GM18858 (cell line): ENCODE results near the gene STAG1.
"Not testable (repeated sequence)": the region's sequence is repeated elsewhere in the genome, so short reads cannot be mapped to it uniquely, and the experiment has no call there.

Source experiments
- ATAC-seq: cut with Tn5 transposase; IDR thresholded peaks from one replicate; pipeline ENCODE4 v1.9.1; 2021; ENCODE audit not compliant: unreplicated experiment

The STAG1 gene

GRCh38 chr3:136749091-136749490 is 3.1 kb downstream of the STAG1 start:
- no peak for ATAC-seq

DNA sequence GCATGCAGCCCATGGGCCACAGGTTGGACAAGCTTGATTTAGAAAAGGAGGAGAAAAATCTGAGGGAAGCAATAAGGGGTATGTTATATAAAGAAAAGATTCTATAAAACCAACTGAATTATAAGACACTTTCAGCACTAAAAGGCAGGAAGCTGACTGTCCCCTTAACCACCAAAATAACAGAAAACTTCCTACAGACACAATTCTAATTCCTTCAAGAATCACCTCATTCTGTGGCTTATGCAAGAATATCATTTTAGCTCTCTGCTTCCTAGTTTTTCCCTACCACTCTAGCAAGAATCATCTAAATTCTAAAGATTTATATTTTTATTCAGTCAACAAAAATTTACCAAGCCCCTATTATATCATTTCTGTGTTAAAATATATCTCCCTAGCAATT is 6.3 kb downstream of the STAG1 start:
- no peak for ATAC-seq

- ATAC-seq = no peak
These were observed 11.1 kb downstream of the STAG1 start for GRCh38 chr3:136741063-136741462.

GRCh38 chr3:136740351-136740958 is 11.7 kb downstream of the STAG1 start:
- no peak for ATAC-seq

- not testable (repeated sequence) for ATAC-seq
These were observed 15.2 kb downstream of the STAG1 start for GRCh38 chr3:136736950-136737349.

DNA sequence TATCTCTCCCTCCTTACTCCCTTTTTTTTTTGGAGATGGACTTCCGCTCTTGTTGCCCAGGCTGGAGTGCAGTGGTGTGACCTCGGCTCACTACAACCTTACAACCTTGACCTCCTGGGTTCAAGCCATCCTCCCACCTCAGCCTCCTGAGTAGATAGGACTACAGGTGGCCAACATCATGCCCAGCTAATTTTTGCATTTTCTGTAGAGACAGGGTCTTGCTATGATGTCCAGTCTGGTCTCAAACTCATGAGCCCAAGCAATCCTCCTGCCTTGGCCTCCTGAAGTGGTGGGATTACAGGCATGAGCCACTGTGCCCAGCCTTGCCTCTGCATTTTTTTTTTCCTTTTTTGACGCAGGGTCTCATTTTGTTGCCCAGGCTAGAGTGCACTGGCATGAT is 17.1 kb downstream of the STAG1 start:
- ATAC-seq = no peak

DNA sequence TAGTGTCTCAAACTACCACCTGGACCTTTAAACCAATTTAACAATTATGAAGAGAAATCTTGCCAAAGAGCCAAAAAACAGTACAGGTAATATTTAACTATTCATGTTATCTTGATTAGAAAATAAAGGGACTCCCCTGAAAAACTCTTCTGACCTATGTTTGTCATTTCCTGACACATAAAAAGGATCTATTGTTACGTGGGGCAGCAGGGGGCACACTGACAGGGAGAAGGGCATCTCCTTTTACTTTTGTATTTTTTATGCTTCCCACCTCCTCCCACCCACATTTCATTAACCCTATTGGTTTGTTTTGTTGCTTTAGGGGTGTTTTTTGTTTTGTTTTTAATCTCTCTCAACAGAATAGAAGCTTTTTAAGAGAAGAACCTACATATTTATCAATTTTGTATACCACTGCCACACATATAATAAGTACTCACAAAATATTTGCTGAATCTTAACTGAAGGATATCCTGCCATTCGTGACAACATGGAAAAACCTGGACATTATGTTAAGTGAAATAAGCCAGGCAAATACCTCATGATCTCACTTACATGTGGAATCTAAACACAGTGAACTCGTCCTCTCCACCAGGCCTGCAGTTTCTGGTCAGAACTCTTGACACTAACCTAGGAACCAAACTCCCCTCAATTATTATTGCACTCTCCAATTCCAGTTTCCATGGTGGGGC is 17.7 kb downstream of the STAG1 start:
- no peak for ATAC-seq

GRCh38 chr3:136733317-136733833 is 18.8 kb downstream of the STAG1 start:
- ATAC-seq = no peak

DNA sequence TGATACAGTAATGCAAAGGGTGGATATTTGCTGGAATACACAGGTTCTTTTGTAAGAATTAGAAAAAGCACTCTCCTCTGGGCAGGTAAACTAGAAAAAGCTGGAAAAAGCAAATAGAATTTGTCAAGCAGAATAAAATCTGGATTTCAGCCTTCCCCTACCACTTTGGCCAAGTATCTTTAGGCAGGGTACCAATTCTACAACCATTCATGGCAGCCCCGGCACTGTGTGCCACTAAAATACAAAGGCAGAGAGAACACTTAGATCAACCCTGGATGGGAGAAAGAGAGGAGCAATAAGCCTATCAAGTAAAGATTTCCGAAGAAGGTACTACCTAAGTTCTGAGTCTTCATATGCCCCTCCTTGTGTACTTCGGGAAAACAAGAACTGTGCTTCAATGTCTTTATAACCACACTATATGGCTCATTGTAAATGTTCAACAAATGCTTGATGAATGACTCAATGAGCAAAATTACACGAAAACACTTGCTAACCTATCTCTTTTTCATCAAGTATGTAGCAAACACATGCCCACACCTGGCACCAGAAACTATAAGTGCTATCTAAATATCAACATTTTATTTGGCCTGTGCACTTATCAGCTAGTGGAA is 20.8 kb downstream of the STAG1 start:
- ATAC-seq = no peak

GRCh38 chr3:136730595-136731273 is 21.4 kb downstream of the STAG1 start:
- peak; percentile 55 for ATAC-seq

DNA sequence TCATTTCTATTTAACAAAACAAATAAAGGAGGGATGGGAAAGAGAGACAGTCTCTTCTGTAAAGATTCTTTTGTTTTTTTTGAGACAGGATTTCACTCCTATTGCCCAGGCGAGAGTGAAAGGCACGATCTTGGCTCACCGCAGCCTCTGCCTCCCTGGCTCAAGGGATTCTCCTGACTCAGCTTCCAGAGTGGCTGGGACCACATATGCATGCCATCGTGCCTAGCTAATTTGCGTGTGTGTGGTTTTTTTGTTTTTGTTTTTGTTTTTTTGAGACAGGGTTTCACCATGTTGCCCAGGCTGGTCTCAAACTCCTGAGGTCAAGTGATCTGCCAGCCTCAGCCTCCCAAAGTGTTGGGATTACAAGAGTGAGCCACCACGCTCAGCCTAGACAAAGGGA is 23.3 kb downstream of the STAG1 start:
- ATAC-seq = no peak

- peak; percentile 48 for ATAC-seq
These were observed 23.7 kb downstream of the STAG1 start for GRCh38 chr3:136728473-136728872.

- no peak for ATAC-seq
These were observed 26.7 kb downstream of the STAG1 start for GRCh38 chr3:136725468-136725867.

DNA sequence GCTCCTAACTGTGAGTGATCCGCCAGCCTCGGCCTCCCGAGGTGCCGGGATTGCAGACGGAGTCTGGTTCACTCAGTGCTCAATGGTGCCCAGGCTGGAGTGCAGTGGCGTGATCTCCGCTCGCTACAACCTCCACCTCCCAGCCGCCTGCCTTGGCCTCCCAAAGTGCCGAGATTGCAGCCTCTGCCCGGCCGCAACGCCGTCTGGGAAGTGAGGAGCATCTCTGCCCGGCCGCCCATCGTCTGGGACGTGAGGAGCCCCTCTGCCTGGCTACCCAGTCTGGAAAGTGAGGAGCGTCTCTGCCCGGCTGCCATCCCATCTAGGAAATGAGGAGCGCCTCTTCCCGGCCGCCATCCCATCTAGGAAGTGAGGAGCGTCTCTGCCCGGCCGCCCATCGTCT is 29.3 kb downstream of the STAG1 start:
- not testable (repeated sequence) for ATAC-seq

DNA sequence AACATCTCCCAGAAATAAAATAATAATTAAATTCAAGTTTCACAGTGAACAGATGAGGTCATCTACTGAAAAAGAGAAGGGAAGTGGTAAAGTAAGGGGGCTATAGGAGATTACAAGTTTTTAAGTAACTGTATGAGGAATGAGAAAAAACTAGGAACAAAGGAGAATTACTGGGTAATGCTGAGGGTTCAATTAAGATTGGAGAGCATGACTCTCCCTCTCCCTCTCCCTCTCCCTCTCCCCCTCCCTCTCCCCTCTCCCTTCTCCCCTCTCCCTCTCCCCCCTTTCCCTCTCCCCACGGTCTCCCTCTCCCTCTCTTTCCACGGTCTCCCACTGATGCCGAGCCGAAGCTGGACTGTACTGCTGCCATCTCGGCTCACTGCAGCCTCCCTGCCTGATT is 29.8 kb downstream of the STAG1 start:
- ATAC-seq = not testable (repeated sequence)

DNA sequence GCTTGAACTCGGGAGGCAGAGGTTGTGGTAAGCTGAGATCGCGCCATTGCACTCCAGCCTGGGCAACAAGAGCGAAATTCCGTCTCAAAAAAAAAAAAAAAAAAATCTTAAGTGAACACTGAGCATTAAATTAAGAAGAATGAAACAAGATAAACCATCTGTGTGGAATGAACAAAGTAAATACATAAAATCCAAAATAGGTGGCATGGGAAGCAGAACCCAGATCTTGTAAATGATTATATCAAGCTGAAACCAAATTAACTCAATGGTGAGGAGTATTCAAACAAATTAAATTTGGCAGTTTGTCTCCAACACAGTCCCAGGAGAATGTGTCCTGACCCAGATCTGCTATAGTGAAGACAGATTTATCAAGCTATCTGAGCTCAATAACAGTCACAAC is 32.1 kb downstream of the STAG1 start:
- ATAC-seq = no peak

DNA sequence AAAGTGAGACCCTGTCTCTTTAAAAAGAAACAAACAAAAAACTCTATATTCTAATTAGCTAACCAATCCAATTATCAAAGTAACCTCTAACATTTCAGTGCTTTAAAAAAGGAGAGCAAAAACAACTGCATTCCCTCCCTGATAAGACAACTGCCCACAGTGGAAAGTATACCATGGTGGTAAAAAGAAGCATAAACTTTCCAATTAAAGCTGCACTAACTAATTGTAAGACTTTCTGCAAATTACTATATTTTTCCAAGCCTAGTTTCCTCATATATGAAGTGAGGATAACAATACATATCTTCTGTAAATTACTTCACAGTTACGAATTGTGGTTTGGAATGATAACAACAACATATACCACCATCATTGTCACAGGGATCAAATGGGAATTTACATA is 35.5 kb downstream of the STAG1 start:
- no peak for ATAC-seq

GRCh38 chr3:136714020-136714419 is 38.2 kb downstream of the STAG1 start:
- ATAC-seq = no peak

DNA sequence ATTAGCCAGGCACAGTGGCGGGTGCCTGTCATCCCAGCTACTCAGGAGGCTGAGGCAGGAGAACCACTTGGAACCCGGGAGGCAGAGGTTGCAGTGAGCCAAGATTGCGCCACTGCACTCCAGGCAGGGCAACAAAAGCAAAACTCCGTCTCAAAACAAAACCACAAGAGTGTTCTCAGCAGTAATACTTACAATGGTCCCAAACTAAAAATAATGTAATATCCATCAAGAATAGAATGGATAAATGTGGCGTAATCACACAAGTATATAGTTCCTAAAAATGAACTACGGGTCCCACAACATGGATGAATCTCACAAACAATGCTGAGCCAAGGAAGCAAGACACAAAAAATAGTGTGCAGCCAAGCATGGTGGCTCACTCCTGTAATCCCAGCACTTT is 39.2 kb downstream of the STAG1 start:
- ATAC-seq = no peak

GRCh38 chr3:136711888-136712287 is 40.3 kb downstream of the STAG1 start:
- ATAC-seq = not testable (repeated sequence)

GRCh38 chr3:136711277-136711676 is 40.9 kb downstream of the STAG1 start:
- no peak for ATAC-seq

DNA sequence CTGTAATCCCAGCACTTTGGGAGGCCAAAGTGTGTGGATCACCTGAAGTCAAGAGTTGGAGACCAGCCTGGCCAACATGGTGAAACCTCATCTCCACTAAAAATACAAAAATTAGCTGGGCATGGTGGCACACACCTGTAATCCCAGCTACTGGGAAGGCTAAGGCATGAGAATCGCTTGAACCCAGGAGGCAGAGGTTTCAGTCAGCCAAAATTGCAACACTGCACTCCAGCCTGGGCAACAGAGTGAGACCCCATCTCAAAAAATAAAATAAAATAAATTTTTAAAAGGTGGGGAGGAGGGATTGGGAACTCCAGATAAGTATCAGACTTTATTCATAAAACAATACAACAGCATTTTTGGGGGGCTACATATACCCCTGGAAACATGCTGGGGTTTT is 42.4 kb downstream of the STAG1 start:
- not testable (repeated sequence) for ATAC-seq
